OCI-LY1 (cell line): ENCODE measurements around the gene TNS4.

ENCODE experiments used
- H2AFZ ChIP-seq: fragments of 200-600 bp; sonication (generic), shearing (Covaris generic); 2 replicates; pipeline ENCODE4 v1.6.0; 2014; ENCODE audit warnings: antibody characterized with exemption, mild to moderate bottlenecking, low read length
- H3F3A ChIP-seq: fragments of 200-600 bp; sonication (generic), shearing (Covaris generic); 2 replicates; pipeline ENCODE4 v1.6.0; 2014; ENCODE audit warnings: mild to moderate bottlenecking, antibody characterized with exemption, low read length, moderate library complexity; ENCODE audit not compliant: insufficient read depth
- H3K27ac ChIP-seq: fragments of 200-600 bp; sonication (generic); 2 replicates; pipeline ENCODE4 v1.5.1; 2014; ENCODE audit warnings: low read length, mixed run types, mild to moderate bottlenecking, low read depth; ENCODE audit not compliant: poor library complexity, severe bottlenecking
- H3K27me3 ChIP-seq: fragments of 200-600 bp; sonication (generic); 2 replicates; pipeline ENCODE4 v1.6.0; 2014; ENCODE audit warnings: antibody characterized with exemption, mild to moderate bottlenecking, low read length, moderate library complexity; ENCODE audit not compliant: insufficient read depth
- H3K36me3 ChIP-seq: fragments of 200-600 bp; sonication (generic); 2 replicates; pipeline ENCODE4 v1.6.1; 2014; ENCODE audit warnings: mild to moderate bottlenecking, antibody characterized with exemption, low read length, moderate library complexity, mixed read lengths; ENCODE audit not compliant: insufficient read depth
- H3K4me1 ChIP-seq: fragments of 200-600 bp; sonication (generic); 2 replicates; pipeline ENCODE4 v1.5.1; 2014; ENCODE audit warnings: mild to moderate bottlenecking, low read length, moderate library complexity; ENCODE audit not compliant: insufficient read depth, severe bottlenecking
- H3K4me2 ChIP-seq: fragments of 200-600 bp; sonication (generic), shearing (Covaris generic); 2 replicates; pipeline ENCODE4 v1.6.1; 2014; ENCODE audit warnings: low read length
- H3K4me3 ChIP-seq: fragments of 200-600 bp; sonication (generic); 2 replicates; pipeline ENCODE4 v1.5.1; 2014; ENCODE audit warnings: low read length, low read depth, mild to moderate bottlenecking, mixed read lengths; ENCODE audit not compliant: poor library complexity, severe bottlenecking
- H3K79me2 ChIP-seq: fragments of 200-600 bp; shearing (Covaris generic); 2 replicates; pipeline ENCODE4 v1.6.1; 2016; ENCODE audit warnings: mixed run types, low read length, mixed read lengths; ENCODE audit not compliant: insufficient read depth
- H3K9ac ChIP-seq: fragments of 200-600 bp; sonication (generic), shearing (Covaris generic); 2 replicates; pipeline ENCODE4 v1.6.1; 2014; ENCODE audit warnings: mild to moderate bottlenecking, low read length, mixed read lengths
- H3K9me2 ChIP-seq: fragments of 200-600 bp; sonication (generic), shearing (Covaris generic); 2 replicates; pipeline ENCODE4 v1.6.1; 2014; ENCODE audit warnings: low read depth, mild to moderate bottlenecking, low read length, mixed read lengths
- H3K9me3 ChIP-seq: fragments of 200-600 bp; shearing (Covaris generic); 2 replicates; pipeline ENCODE4 v1.6.1; 2014; ENCODE audit warnings: low read length, mixed read lengths
- H4K20me1 ChIP-seq: fragments of 200-600 bp; sonication (generic), shearing (Covaris generic); 2 replicates; pipeline ENCODE4 v1.6.0; 2016; ENCODE audit warnings: mild to moderate bottlenecking, low read length; ENCODE audit not compliant: insufficient read depth
- CTCF ChIP-seq: fragments of 200-600 bp; sonication (generic), shearing (Covaris generic); IDR thresholded peaks from 2 replicates; pipeline ENCODE4 v1.5.1; 2017; ENCODE audit warnings: mild to moderate bottlenecking, antibody characterized with exemption, low read length, moderate library complexity, mixed read lengths
- EZH2 ChIP-seq: fragments of 200-600 bp; sonication (generic), shearing (Covaris generic); IDR thresholded peaks from 2 replicates; pipeline ENCODE4 v1.8.0; 2017; ENCODE audit warnings: borderline replicate concordance, mixed run types, mild to moderate bottlenecking, antibody characterized with exemption, low read length, moderate library complexity, mixed read lengths

TNS4 gene

DNA sequence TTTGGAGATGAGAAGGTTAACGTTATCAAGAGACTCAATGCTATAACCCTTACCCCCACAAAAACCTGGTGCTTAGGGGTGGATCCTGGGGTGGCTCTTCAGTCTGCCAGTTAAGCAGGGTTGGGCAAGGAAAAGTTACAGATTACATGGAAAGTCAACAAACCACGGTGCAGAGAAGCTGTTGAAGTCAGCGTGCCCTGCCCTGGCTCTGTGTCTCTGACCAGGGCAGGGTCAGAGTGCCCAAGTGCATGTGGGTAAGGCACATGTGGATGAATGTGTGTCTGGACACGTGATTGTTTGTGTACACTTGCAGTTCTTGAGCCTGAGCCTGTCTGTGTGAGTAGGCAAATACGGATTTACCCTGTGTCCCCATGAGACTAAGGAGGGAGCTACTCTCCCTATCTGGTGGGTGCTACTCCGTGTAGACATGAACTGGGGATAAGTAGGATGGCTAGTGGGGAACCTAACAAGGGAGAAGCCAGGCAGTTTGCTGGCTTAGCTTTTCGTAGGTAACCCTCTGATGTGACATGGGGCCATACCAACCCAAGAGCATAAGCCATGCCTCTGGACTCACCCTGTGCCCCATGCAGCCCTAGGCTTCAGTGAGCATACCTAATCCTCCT is 52.7 kb downstream of the TNS4 start:
- H3K36me3 ChIP-seq: no peaks in the 10 kb centered on the region
- no peak overlapping the region for H3K4me3 ChIP-seq
- no peak for TF ChIP-seq CTCF
- no peak for TF ChIP-seq EZH2
- no peak overlapping the region for H3K9ac ChIP-seq
- H2AFZ ChIP-seq: no peak overlapping the region
- no peaks in the 10 kb centered on the region for H3K9me2 ChIP-seq
- H4K20me1 ChIP-seq: no peaks in the 10 kb centered on the region
- no peak overlapping the region for H3K27ac ChIP-seq
- no peaks in the 10 kb centered on the region for H3K79me2 ChIP-seq
- no peaks in the 10 kb centered on the region for H3K9me3 ChIP-seq
- peaks cover 10% of the 10 kb centered on the region for H3K4me1 ChIP-seq
- no peaks in the 10 kb centered on the region for H3F3A ChIP-seq
- H3K27me3 ChIP-seq: peaks cover 18% of the 10 kb centered on the region; the same call in 1 of the 2 replicates
- no peak overlapping the region for H3K4me2 ChIP-seq

- Histone ChIP-seq H3K4me2 (no peak overlapping the region), H3K9ac (no peak overlapping the region), H3F3A (no peaks in the 10 kb centered on the region), H3K9me2 (no peaks in the 10 kb centered on the region), H3K27ac (no peak overlapping the region), H3K79me2 (no peaks in the 10 kb centered on the region), H2AFZ (no peak overlapping the region), H3K9me3 (no peaks in the 10 kb centered on the region), H3K4me3 (no peak overlapping the region), H3K4me1 (peaks cover 12% of the 10 kb centered on the region), H3K36me3 (no peaks in the 10 kb centered on the region), H4K20me1 (no peaks in the 10 kb centered on the region), H3K27me3 (peaks cover 18% of the 10 kb centered on the region; the same call in 1 of the 2 replicates)
- TF ChIP-seq CTCF: no peak
- no peak for TF ChIP-seq EZH2
These were observed 53.2 kb downstream of the TNS4 start for GRCh38 chr17:40448213-40448638.

GRCh38 chr17:40447806-40448205 is 53.6 kb downstream of the TNS4 start:
- Histone ChIP-seq H3K4me2 (no peak overlapping the region), H3K27ac (no peak overlapping the region), H3K27me3 (peaks cover 20% of the 10 kb centered on the region; the same call in 1 of the 2 replicates), H4K20me1 (no peaks in the 10 kb centered on the region), H3F3A (no peaks in the 10 kb centered on the region), H3K4me1 (peaks cover 16% of the 10 kb centered on the region), H3K4me3 (no peak overlapping the region), H3K9ac (no peak overlapping the region), H3K79me2 (no peaks in the 10 kb centered on the region), H2AFZ (no peak overlapping the region), H3K9me2 (no peaks in the 10 kb centered on the region), H3K36me3 (no peaks in the 10 kb centered on the region), H3K9me3 (no peaks in the 10 kb centered on the region)
- TF ChIP-seq CTCF (no peak), EZH2 (no peak)
